ENCODE measurements around the gene PCCA.

Gene PCCA

DNA sequence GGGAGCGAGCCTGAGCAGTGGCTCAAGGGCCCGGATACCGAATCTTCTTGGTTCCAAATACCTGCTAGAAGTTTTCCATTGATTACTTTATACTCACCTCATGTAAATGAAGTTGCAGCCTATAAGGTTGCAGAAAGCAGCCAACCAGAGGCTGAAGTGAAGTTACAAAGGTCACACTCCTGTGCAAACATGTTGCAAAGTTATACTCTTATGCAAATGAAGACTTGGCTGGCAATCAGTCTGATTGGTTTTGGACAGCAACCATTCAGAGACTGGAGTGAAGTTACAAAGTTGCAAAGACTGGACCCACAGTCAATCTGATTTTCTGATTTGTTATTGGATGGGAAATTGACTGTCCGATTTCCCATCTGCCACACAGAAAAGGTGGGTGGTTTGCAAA, 347.2 kb downstream of the PCCA start:
- DNase-seq, result no peak

DNA sequence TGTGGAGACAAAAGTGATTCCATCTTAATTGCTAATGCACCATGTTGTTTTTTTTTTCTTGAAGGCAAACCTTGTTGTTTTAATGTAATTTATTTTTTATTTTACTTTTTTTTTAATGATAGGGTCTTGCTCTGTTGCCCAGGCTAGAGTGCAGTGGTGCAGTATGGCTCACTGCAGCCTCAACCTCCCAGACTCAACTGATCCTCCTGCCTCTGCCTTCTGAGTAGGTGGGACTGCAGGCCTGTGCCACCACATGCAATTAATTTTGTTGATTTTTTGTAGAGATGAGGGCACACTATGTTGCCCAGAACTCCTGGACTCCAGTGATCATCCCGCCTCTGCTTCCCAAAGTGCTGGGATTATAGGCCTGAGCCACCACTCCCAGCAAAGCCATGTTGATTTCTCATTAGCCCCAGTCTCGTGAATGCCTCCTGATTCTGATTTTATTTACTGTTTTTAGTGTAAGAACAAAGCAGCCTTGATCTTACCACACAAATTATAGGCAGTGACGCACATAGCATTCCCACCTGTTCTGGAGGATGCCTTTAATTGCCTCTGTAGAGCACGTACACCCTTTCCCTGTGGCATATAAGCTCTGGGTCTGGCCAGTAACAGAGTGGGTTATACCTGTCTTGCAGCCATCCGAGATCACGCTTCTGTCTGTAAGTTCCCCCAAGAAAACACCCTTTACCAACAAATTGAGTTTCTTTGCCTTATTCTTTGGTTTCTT, 349.3 kb downstream of the PCCA start:
- peak; percentile 51 to 76 for DNase-seq

- DNase-seq, result peak; percentile 54 to 84
These were observed 350.5 kb downstream of the PCCA start for GRCh38 chr13:100439247-100439970.

GRCh38 chr13:100440751-100441425, 352.0 kb downstream of the PCCA start:
- no peak for DNase-seq

GRCh38 chr13:100442095-100442832, 353.4 kb downstream of the PCCA start:
- peak in 1 of 2 experiments; percentile 25 for DNase-seq

GRCh38 chr13:100443278-100443997, 354.5 kb downstream of the PCCA start:
- DNase-seq, result no peak

- no peak for DNase-seq
These were observed 355.1 kb downstream of the PCCA start for GRCh38 chr13:100443998-100444328.

- no peak for DNase-seq
These were observed 358.9 kb downstream of the PCCA start for GRCh38 chr13:100447831-100448230.

GRCh38 chr13:100451923-100452322, 363.0 kb downstream of the PCCA start:
- DNase-seq, result no peak

DNA sequence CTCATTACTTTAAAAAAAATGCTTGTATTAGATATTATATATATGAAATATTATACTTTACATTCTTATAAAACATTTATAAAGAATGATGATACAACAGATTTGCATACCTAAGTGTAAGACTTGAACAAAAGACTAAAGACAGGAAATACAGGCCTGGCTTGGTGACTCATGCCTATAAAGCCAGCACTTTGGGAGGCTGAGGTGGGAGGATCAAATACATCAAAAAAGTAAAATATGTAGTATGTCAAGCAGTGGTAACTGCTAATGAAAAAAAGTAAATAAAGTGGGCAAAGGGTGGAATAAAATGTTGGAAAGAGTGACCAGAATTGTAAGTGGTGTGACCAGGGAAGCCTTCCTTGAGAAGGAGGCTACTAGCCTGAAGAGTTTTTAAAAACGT, 366.0 kb downstream of the PCCA start:
- DNase-seq, result peak in 1 of 2 experiments; percentile 14

DNA sequence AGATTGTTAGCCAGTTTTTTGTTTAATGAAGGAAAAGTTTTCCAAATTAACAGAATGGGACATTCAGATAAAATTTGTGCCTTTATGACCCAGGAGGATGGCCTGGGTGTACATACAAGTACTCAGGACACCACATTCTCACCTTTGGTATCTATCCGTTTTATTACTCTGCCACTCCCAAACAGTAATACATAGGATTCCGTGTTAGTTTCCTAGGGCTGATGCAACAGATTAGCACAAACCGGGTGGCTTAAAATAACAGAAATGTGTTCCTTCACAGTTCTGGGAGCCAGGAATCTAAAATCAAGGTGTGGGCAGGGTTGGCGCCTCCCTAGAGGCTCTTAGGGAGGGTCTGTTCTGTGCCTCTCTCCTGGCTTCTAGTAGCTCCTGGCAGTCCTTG, 369.8 kb downstream of the PCCA start:
- no peak for DNase-seq

- no peak for DNase-seq
These were observed 370.9 kb downstream of the PCCA start for GRCh38 chr13:100459747-100460146.

DNA sequence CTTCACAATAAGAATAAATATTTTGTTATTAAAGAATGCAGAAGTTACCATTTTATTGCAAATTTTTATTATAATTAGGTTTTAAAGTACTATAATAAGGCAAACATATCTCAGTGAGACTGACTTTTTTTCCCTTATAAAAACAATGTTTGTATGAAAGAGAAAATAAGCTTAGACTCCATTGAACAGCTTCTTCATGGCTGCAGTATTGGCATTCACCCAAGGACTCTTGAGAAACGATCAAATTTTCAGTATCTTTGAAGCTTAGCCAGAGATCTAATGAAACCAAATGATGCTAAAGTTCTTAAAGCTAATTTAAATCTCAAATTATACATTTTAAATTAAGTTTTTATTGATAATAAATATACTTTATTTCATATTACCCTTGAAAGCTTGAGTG, 371.4 kb downstream of the PCCA start:
- no peak for DNase-seq

- no peak for DNase-seq
These were observed 371.9 kb downstream of the PCCA start for GRCh38 chr13:100460791-100461190.

- DNase-seq, result peak; percentile 78 to 94
These were observed 372.6 kb downstream of the PCCA start for GRCh38 chr13:100461309-100462030.

DNA sequence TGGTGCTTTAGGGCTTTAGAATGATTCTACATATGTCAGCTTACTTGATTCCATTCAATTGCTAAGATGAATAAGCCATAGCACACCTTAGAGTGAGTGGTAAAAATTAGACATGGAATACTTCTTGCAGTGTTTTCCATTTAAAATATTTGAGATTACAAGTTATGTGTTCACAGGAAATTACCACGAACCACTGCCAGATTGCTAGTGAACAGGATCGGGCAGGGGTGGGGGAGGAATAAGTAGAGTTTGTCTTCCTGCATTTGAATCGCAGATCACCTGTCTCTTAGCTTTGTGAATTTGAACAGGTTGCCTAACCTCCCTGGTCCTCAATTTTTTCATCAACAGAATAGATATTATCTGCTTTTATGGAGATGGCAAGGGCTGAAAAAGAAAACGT, 375.1 kb downstream of the PCCA start:
- peak; percentile 36 to 80 for DNase-seq

- no peak for DNase-seq
These were observed 376.7 kb downstream of the PCCA start for GRCh38 chr13:100465558-100465957.

DNA sequence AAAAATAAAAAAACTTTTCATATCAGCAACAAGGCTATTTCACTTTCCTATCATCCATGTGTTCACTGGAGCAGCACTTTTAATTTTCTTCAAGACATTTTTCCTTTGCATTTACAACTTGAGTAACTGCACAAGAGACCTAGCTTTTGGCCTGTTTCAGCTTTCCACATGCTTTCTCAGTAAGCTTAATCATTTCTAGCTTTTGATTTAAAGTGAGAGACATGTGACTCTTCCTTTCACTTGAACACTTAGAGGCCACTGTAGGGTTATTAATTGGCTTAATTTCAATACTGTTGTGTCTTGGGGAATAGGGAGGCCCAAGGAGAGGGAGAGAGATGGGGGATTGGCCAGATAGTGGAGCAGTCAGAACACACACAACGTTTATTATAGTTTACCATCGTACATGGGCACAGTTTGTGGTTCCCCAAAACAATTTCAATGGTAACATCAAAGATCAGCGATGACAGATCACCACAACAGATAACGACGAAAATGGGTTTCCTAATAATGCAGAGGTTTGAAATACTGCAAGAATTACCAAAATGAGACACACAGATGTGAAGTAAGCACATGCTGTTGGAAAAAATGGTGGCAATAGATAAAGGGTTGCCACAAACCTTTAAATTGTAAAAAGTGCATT, 382.1 kb downstream of the PCCA start:
- no peak for DNase-seq

DNA sequence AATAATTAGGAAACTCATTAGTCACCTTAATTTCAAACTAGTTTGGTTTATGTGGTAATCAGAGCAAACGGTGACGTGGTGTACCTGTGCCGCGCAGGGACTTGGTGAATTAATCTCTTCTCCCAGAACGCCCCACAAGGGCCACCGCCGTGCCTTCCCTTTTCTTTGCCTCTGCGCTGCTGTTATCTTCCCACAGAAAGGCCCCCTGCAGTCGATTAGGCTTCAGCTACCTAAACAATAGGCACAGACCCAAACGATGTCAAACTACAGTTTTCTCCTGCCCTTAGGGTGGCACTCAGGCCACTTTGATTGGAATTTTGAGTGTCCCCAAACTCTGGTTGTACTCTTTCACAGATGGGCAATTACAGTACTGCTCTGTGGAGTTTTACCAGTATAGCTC, 384.2 kb downstream of the PCCA start:
- DNase-seq, result peak in 1 of 2 experiments; percentile 42

- no peak for DNase-seq
These were observed 384.7 kb downstream of the PCCA start for GRCh38 chr13:100473501-100474044.

DNA sequence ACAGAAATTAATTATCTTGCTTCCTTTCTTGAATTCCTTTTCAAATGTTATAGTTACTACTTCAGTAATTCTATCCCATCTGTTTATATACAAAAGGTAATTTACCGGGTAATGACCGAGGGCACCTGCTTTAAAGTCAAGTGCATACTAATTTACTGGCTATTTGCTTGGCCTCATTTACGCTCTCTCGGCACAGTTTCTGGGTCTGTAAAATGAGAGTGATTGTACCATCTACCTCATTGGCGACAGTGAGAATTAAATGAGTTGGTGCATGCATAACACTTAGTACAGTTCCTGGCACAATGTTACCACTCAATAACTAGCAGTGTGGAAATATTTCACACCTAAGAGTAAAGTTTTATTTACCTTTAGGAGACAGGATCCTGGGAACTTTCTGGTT, 388.1 kb downstream of the PCCA start:
- peak; percentile 49 to 91 for DNase-seq
